Activated naive CD8-positive, alpha-beta T cell (primary cell): ENCODE measurements around the gene TAGLN.

Source experiments
- H3K27ac Mint-ChIP-seq: one replicate; pipeline ENCODE4 v1.8.0; 2021; ENCODE audit warnings: mixed read lengths
- H3K27me3 Mint-ChIP-seq: one replicate; pipeline ENCODE4 v1.8.0; 2021; ENCODE audit warnings: mixed read lengths
- H3K36me3 Mint-ChIP-seq: one replicate; pipeline ENCODE4 v1.8.0; 2021; ENCODE audit warnings: mixed read lengths
- H3K4me1 Mint-ChIP-seq: one replicate; pipeline ENCODE4 v1.8.0; 2021; ENCODE audit warnings: low read depth, mixed read lengths
- H3K4me3 Mint-ChIP-seq: one replicate; pipeline ENCODE4 v1.8.0; 2021; ENCODE audit warnings: mild to moderate bottlenecking, mixed read lengths
- H3K9me3 Mint-ChIP-seq: one replicate; pipeline ENCODE4 v1.8.0; 2021; ENCODE audit warnings: low read depth, mixed read lengths

The TAGLN gene

DNA sequence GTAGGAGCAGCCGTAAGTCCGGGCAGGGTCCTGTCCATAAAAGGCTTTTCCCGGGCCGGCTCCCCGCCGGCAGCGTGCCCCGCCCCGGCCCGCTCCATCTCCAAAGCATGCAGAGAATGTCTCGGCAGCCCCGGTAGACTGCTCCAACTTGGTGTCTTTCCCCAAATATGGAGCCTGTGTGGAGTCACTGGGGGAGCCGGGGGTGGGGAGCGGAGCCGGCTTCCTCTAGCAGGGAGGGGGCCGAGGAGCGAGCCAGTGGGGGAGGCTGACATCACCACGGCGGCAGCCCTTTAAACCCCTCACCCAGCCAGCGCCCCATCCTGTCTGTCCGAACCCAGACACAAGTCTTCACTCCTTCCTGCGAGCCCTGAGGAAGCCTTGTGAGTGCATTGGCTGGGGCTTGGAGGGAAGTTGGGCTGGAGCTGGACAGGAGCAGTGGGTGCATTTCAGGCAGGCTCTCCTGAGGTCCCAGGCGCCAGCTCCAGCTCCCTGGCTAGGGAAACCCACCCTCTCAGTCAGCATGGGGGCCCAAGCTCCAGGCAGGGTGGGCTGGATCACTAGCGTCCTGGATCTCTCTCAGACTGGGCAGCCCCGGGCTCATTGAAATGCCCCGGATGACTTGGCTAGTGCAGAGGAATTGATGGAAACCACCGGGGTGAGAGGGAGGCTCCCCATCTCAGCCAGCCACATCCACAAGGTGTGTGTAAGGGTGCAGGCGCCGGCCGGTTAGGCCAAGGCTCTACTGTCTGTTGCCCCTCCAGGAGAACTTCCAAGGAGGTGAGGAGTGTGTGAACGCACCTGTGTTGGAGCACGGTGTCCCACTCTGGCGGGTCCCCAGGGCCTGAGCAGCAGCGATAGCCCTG, at the start of gene TAGLN:
Gene TAGLN (plus strand): TSS at position 318 of the 863 bp plus-strand sequence. CDS start 3,644 bp downstream, outside the sequence.
- H3K4me1 Mint-ChIP-seq, result peaks cover 2% of the 10 kb centered on the region
- no peak within 1 kb of the TSS for H3K27ac Mint-ChIP-seq
- peaks cover 2% of the 10 kb centered on the region for H3K36me3 Mint-ChIP-seq

DNA sequence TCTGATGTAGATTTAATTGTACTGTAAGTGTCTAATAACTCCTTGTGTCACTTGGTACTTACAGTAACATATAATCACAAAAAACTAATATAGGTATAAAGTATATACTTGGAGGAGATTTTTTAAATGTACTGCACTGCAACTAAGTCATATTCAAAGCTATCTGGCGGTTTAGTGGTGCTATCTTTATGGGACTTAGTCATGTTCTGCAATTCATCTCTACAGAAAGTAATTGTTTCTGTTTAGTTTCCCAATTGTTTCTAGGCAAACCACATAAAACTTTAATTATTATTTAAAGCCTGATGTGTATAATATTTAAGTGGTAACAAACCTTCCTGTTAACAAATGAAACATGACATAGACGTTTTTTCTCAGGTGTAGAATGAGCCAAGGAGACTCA, 47.1 kb upstream of the TAGLN start:
- Mint-ChIP-seq H3K4me3 (no peak overlapping the region), H3K4me1 (peaks cover 50% of the 10 kb centered on the region), H3K27ac (no peak overlapping the region), H3K36me3 (no peaks in the 10 kb centered on the region), H3K9me3 (no peaks in the 10 kb centered on the region), H3K27me3 (no peaks in the 10 kb centered on the region)

More for the DNA sequence above, at the start of gene TAGLN:
- Mint-ChIP-seq H3K9me3 (no peaks in the 10 kb centered on the region), H3K4me3 (no peak within 1 kb of the TSS), H3K27me3 (no peaks in the 10 kb centered on the region)

DNA sequence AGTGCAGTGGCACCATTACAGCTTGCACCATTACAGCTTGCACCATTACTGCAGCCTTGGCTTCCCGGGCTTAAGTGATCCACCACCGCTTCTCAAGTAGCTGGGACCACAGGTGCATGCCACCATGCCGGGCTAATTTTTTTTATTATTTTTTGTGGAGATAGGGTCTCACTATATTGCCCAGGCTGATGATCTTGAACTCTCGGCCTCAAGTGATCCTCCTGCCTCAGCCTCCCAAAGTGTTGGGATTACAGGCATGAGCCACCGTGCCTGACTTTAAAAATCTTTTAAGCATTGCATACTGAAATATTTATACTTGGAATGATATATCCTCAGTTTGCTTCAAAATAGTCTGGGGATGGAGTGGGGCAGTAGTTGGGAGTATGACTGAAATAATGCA, 44.7 kb upstream of the TAGLN start:
- H3K27ac Mint-ChIP-seq, result no peak overlapping the region
- H3K36me3 Mint-ChIP-seq, result no peaks in the 10 kb centered on the region
- H3K4me3 Mint-ChIP-seq, result no peak overlapping the region
- no peaks in the 10 kb centered on the region for H3K27me3 Mint-ChIP-seq
- H3K9me3 Mint-ChIP-seq, result no peaks in the 10 kb centered on the region
- H3K4me1 Mint-ChIP-seq, result peaks cover 47% of the 10 kb centered on the region

DNA sequence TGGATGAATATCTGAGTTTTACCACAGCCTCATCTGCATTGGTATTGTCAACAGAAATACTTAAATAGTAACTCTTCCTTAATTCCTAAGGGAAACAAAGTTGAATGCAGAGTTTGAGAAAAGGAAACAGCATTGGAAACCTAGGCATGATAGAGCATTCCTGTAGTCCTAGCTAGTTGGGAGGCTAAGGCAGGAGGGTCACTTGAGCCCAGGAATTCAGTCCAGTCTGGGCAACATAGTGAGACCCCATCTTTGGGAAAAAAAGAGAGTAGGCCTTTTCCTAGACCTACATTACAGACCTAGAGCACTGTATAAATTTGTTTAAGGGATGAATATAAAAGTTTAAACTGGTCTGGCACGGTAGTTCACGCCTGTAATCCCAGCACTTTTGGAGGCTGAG, 41.7 kb upstream of the TAGLN start:
- peaks cover 2% of the 10 kb centered on the region for H3K36me3 Mint-ChIP-seq

GRCh38 chr11:117159892-117160291, 39.3 kb upstream of the TAGLN start:
- peaks cover 26% of the 10 kb centered on the region for H3K4me1 Mint-ChIP-seq
- peaks cover 2% of the 10 kb centered on the region for H3K36me3 Mint-ChIP-seq
- H3K9me3 Mint-ChIP-seq, result no peaks in the 10 kb centered on the region
- H3K27me3 Mint-ChIP-seq, result no peaks in the 10 kb centered on the region
- no peak overlapping the region for H3K4me3 Mint-ChIP-seq
- H3K27ac Mint-ChIP-seq, result peak overlapping the region; percentile 58

More for the DNA sequence above, 41.7 kb upstream of the TAGLN start:
- peaks cover 30% of the 10 kb centered on the region for H3K4me1 Mint-ChIP-seq
- peak overlapping the region; percentile 2 for H3K27ac Mint-ChIP-seq
- no peaks in the 10 kb centered on the region for H3K27me3 Mint-ChIP-seq
- H3K4me3 Mint-ChIP-seq, result no peak overlapping the region
- H3K9me3 Mint-ChIP-seq, result no peaks in the 10 kb centered on the region

DNA sequence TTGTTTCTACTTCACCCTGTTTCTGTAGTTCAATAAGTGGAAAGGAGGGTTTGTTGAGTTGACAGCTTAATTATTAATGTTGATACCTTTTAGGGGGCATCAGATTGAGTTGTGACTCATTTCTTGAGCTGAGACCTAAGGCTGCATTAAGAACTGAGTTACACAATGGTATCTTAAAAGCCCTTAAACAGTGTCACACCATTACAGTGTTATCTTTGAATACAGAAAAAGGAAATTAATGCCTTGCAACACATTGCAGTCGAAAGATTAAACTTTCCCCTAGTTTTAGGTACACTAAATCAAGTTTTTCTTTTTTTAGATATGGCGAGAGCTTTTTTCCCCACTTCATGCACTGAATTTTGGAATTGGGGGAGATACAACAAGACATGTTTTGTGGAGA, 38.3 kb upstream of the TAGLN start:
- no peaks in the 10 kb centered on the region for H3K27me3 Mint-ChIP-seq
- no peak overlapping the region for H3K4me3 Mint-ChIP-seq
- H3K9me3 Mint-ChIP-seq, result no peaks in the 10 kb centered on the region
- peaks cover 23% of the 10 kb centered on the region for H3K4me1 Mint-ChIP-seq
- H3K27ac Mint-ChIP-seq, result peak overlapping the region; percentile 68
- peaks cover 4% of the 10 kb centered on the region for H3K36me3 Mint-ChIP-seq

- Mint-ChIP-seq H3K9me3 (no peaks in the 10 kb centered on the region), H3K36me3 (peaks cover 4% of the 10 kb centered on the region), H3K27me3 (no peaks in the 10 kb centered on the region), H3K27ac (no peak overlapping the region), H3K4me1 (no peaks in the 10 kb centered on the region), H3K4me3 (no peak overlapping the region)
Observed at GRCh38 chr11:117166491-117166890, 32.7 kb upstream of the TAGLN start.

- Mint-ChIP-seq H3K27ac (no peak overlapping the region), H3K27me3 (no peaks in the 10 kb centered on the region), H3K9me3 (no peaks in the 10 kb centered on the region), H3K36me3 (peaks cover 4% of the 10 kb centered on the region), H3K4me3 (no peak overlapping the region), H3K4me1 (peaks cover 4% of the 10 kb centered on the region)
Observed at GRCh38 chr11:117169736-117170135, 29.4 kb upstream of the TAGLN start.

- no peaks in the 10 kb centered on the region for H3K9me3 Mint-ChIP-seq
- peaks cover 4% of the 10 kb centered on the region for H3K4me1 Mint-ChIP-seq
- no peaks in the 10 kb centered on the region for H3K27me3 Mint-ChIP-seq
- H3K27ac Mint-ChIP-seq, result no peak overlapping the region
- H3K4me3 Mint-ChIP-seq, result no peak overlapping the region
- H3K36me3 Mint-ChIP-seq, result peaks cover 4% of the 10 kb centered on the region
Observed at GRCh38 chr11:117170210-117170609, 29.0 kb upstream of the TAGLN start.

DNA sequence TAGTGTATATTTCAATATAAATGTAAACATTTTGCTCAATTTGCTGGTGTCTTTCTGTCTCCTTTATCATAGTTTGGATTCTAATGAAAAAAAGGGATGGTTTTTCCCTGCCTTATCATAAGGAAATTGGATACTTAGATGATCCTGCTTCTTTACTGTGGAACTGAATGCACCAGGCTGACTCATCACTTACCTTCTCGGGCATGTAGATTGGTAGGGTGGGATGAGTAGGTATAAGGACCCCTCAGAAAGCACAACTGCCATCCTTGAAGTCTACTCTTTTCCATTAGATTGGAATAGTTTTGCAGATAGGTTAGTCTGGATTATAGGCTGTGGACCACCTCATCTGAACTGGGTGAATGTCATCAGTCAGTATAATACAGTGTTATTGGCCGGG, 28.2 kb upstream of the TAGLN start:
- Mint-ChIP-seq H3K9me3 (no peaks in the 10 kb centered on the region), H3K27ac (peak overlapping the region; percentile 50), H3K36me3 (peaks cover 2% of the 10 kb centered on the region), H3K4me1 (peaks cover 4% of the 10 kb centered on the region), H3K4me3 (no peak overlapping the region), H3K27me3 (no peaks in the 10 kb centered on the region)

DNA sequence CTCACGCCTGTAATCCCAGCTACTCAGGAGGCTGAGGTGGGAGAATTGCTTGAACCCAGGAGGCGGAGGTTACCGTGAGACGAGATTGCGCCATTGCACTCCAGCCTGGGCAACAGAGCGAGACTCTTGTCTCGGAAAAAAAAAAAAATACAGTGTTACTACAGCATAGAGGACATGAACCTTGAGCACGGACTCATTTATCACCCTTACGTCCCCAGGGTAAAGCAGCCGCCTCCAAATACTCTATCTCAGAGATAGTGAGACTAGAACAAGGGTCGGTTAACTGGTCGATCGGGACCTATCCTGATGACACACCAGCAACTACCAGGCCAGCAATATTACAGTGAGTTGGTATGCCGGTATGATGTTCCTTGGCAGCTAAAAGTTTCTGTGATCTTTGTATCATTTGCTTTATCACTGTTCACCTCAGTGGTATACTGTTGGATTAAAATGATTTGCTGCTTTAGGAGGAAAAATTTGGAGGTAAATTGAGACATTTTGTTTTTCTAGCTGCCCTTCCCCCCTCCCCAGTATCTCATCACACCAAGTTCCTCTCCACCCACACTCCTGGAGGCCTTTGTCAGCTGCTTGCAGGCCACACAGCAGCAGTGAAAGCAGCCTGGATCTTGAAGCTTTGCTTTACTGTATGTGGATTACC, 27.6 kb upstream of the TAGLN start:
- peaks cover 2% of the 10 kb centered on the region for H3K36me3 Mint-ChIP-seq
- H3K9me3 Mint-ChIP-seq, result no peaks in the 10 kb centered on the region
- peak overlapping the region; percentile 50 for H3K27ac Mint-ChIP-seq
- no peak overlapping the region for H3K4me3 Mint-ChIP-seq
- H3K27me3 Mint-ChIP-seq, result no peaks in the 10 kb centered on the region
- H3K4me1 Mint-ChIP-seq, result peaks cover 4% of the 10 kb centered on the region

GRCh38 chr11:117172724-117173421, 26.3 kb upstream of the TAGLN start:
- Mint-ChIP-seq H3K27ac (peak overlapping the region; percentile 80), H3K4me1 (peaks cover 7% of the 10 kb centered on the region), H3K36me3 (peaks cover 2% of the 10 kb centered on the region), H3K4me3 (no peak overlapping the region), H3K27me3 (no peaks in the 10 kb centered on the region), H3K9me3 (no peaks in the 10 kb centered on the region)

- no peak overlapping the region for H3K4me3 Mint-ChIP-seq
- H3K36me3 Mint-ChIP-seq, result peaks cover 2% of the 10 kb centered on the region
- peaks cover 20% of the 10 kb centered on the region for H3K4me1 Mint-ChIP-seq
- no peak overlapping the region for H3K27ac Mint-ChIP-seq
- no peaks in the 10 kb centered on the region for H3K27me3 Mint-ChIP-seq
- no peaks in the 10 kb centered on the region for H3K9me3 Mint-ChIP-seq
Observed at GRCh38 chr11:117175104-117175503, 24.1 kb upstream of the TAGLN start.

DNA sequence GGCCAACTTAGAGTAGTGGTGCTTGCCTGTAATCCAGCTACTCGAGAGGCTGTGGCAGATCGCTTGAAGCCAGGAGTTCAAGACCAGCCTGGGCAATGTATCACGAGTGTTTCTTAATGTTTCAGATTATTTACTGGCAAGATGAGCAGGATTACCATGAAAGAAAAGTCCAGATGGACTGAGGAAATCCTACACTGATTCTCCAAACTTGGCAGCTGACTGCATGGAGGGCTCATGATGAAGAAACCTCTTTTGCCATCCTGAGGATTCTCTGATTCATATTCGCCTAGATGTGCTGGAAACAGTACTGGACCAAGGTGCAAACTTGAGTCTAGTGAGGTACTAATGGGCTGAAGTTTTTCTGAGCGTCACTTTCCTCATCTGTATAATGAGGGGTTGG, 23.4 kb upstream of the TAGLN start:
- Mint-ChIP-seq H3K4me1 (peaks cover 24% of the 10 kb centered on the region), H3K4me3 (no peak overlapping the region)

DNA sequence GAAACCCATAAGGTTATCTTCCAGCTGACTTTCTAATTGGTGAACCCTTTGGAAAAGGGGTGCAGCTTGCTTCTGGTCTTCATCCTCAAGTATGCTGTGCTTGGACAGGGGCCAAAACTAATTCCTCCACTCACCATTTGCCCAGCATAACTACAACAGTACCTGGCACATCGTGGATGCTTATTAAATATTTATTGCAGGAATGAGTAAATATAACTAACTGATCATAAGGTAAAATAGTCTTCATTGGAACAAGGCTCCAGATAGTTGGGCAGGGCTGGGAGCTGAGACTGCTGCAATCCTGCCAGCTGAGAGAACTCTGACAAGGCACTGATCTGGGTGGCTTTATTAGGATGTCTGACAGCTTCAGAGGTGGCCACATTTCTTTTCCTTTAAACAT, 23.0 kb upstream of the TAGLN start:
- H3K9me3 Mint-ChIP-seq, result no peaks in the 10 kb centered on the region
- H3K36me3 Mint-ChIP-seq, result peaks cover 2% of the 10 kb centered on the region
- peaks cover 28% of the 10 kb centered on the region for H3K4me1 Mint-ChIP-seq
- no peak overlapping the region for H3K27ac Mint-ChIP-seq
- no peaks in the 10 kb centered on the region for H3K27me3 Mint-ChIP-seq
- H3K4me3 Mint-ChIP-seq, result no peak overlapping the region

More for the DNA sequence above, 23.4 kb upstream of the TAGLN start:
- H3K27ac Mint-ChIP-seq, result no peak overlapping the region
- no peaks in the 10 kb centered on the region for H3K27me3 Mint-ChIP-seq
- peaks cover 2% of the 10 kb centered on the region for H3K36me3 Mint-ChIP-seq
- H3K9me3 Mint-ChIP-seq, result no peaks in the 10 kb centered on the region
